ENCODE results near the gene IER5L. TPM values are rescaled to one million over a fixed set of nuclear protein-coding genes. Genes with fewer than 3 reads are reported as not detected.

Gene IER5L
- total and polyA plus RNA-seq, 2 experiments from 2014 or later = 38.0 to 39.7 TPM

GRCh38 chr9:129140397-129141065 is 37.5 kb downstream of the IER5L start:
- Histone ChIP-seq H2AFZ (no peak overlapping the region), H3K79me2 (peaks cover 38% of the 10 kb centered on the region), H3K9me3 (ENCODE audit: low read depth) (no peaks in the 10 kb centered on the region), H3K27me3 (no peaks in the 10 kb centered on the region), H3K9me2 (replicated peaks; ENCODE audit: insufficient read depth) (no peaks in the 10 kb centered on the region), H3K4me3 (peak overlapping the region; percentile 20), H4K20me1 (ENCODE audit: insufficient read depth, poor library complexity, severe bottlenecking) (no peaks in the 10 kb centered on the region), H3K27ac (peak overlapping the region; percentile 100), H3K4me2 (peak overlapping the region; percentile 82), H3K36me3 (replicated peaks; ENCODE audit: insufficient read depth, low read depth) (no peaks in the 10 kb centered on the region), H3K4me1 (ENCODE audit: insufficient read depth) (peaks cover 56% of the 10 kb centered on the region)
- 14% methylated on average over 7 of the region's 8 CpGs for WGBS (ENCODE audit: low lambda C conversion rate, missing lambda C conversion rate)
- TF ChIP-seq EZH2phosphoT487 (IDR thresholded peaks at IDR 0.05; ENCODE audit: low read depth, severe bottlenecking, unreplicated experiment) (no peak), EZH2 (IDR thresholded peaks at IDR 0.05; ENCODE audit: borderline replicate concordance) (no peak), CTCF (IDR thresholded peaks at IDR 0.05; ENCODE audit: poor library complexity) (no peak)
- peak; percentile 68 for DNase-seq (ENCODE audit: low spot score)

- peak; percentile 98 for DNase-seq (ENCODE audit: low spot score)
- H4K20me1 ChIP-seq (ENCODE audit: insufficient read depth, poor library complexity, severe bottlenecking) = no peaks in the 10 kb centered on the region
- H3K27ac ChIP-seq = peak overlapping the region; percentile 100
- peak overlapping the region; percentile 82 for H3K4me2 ChIP-seq
- H3K9me2 ChIP-seq (replicated peaks; ENCODE audit: insufficient read depth) = no peaks in the 10 kb centered on the region
- peak overlapping the region; percentile 20 for H3K4me3 ChIP-seq
- TF ChIP-seq EZH2phosphoT487 (IDR thresholded peaks at IDR 0.05; ENCODE audit: low read depth, severe bottlenecking, unreplicated experiment) = no peak
- no peak for TF ChIP-seq EZH2 (IDR thresholded peaks at IDR 0.05; ENCODE audit: borderline replicate concordance)
- no peak for TF ChIP-seq CTCF (IDR thresholded peaks at IDR 0.05; ENCODE audit: poor library complexity)
- no peaks in the 10 kb centered on the region for H3K9me3 ChIP-seq (ENCODE audit: low read depth)
- no peaks in the 10 kb centered on the region for H3K27me3 ChIP-seq
- H3K36me3 ChIP-seq (replicated peaks; ENCODE audit: insufficient read depth, low read depth) = no peaks in the 10 kb centered on the region
- H3K79me2 ChIP-seq = peaks cover 33% of the 10 kb centered on the region
- H3K4me1 ChIP-seq (ENCODE audit: insufficient read depth) = peaks cover 51% of the 10 kb centered on the region
- 0% methylated on average over 11 of the region's 11 CpGs for WGBS (ENCODE audit: low lambda C conversion rate, missing lambda C conversion rate)
- no peak overlapping the region for H2AFZ ChIP-seq
These were observed 38.1 kb downstream of the IER5L start for GRCh38 chr9:129139993-129140396.

- Histone ChIP-seq H3K79me2 (peaks cover 28% of the 10 kb centered on the region), H2AFZ (no peak overlapping the region), H3K36me3 (replicated peaks; ENCODE audit: insufficient read depth, low read depth) (no peaks in the 10 kb centered on the region), H3K9me2 (replicated peaks; ENCODE audit: insufficient read depth) (no peaks in the 10 kb centered on the region), H3K27me3 (no peaks in the 10 kb centered on the region), H3K4me3 (no peak overlapping the region), H3K4me1 (ENCODE audit: insufficient read depth) (peaks cover 48% of the 10 kb centered on the region), H4K20me1 (ENCODE audit: insufficient read depth, poor library complexity, severe bottlenecking) (no peaks in the 10 kb centered on the region), H3K9me3 (ENCODE audit: low read depth) (no peaks in the 10 kb centered on the region), H3K27ac (peak overlapping the region; percentile 100), H3K4me2 (peak overlapping the region; percentile 82)
- TF ChIP-seq EZH2 (IDR thresholded peaks at IDR 0.05; ENCODE audit: borderline replicate concordance) (no peak), CTCF (IDR thresholded peaks at IDR 0.05; ENCODE audit: poor library complexity) (peak; percentile 93), EZH2phosphoT487 (IDR thresholded peaks at IDR 0.05; ENCODE audit: low read depth, severe bottlenecking, unreplicated experiment) (no peak)
- peak; percentile 92 for DNase-seq (ENCODE audit: low spot score)
- 10% methylated on average over 13 of the region's 13 CpGs for WGBS (ENCODE audit: low lambda C conversion rate, missing lambda C conversion rate)
These were observed 38.6 kb downstream of the IER5L start for GRCh38 chr9:129139233-129139992.
